HG02642 (cell line): Measurements from ENCODE around the gene CHRM2.

ENCODE experiments used
- ATAC-seq: cut with Tn5 transposase; IDR thresholded peaks from one replicate; pipeline ENCODE4 v1.9.1; 2021; ENCODE audit warnings: mild to moderate bottlenecking; ENCODE audit not compliant: unreplicated experiment, poor library complexity

Gene CHRM2

GRCh38 chr7:136891850-136892249 is 23.4 kb downstream of the CHRM2 start:
- ATAC-seq = no peak

- ATAC-seq = no peak
Observed at GRCh38 chr7:136894789-136895188, 26.3 kb downstream of the CHRM2 start.

- ATAC-seq = no peak
Observed at GRCh38 chr7:136897676-136898075, 29.2 kb downstream of the CHRM2 start.

- ATAC-seq = no peak
Observed at GRCh38 chr7:136900005-136900404, 31.6 kb downstream of the CHRM2 start.

- ATAC-seq = no peak
Observed at GRCh38 chr7:136910771-136911170, 42.3 kb downstream of the CHRM2 start.

- ATAC-seq = no peak
Observed at GRCh38 chr7:136911344-136911743, 42.9 kb downstream of the CHRM2 start.

GRCh38 chr7:136912339-136912738 is 43.9 kb downstream of the CHRM2 start:
- no peak for ATAC-seq

- ATAC-seq = no peak
Observed at GRCh38 chr7:136914016-136914415, 45.6 kb downstream of the CHRM2 start.

- ATAC-seq = no peak
Observed at GRCh38 chr7:136919820-136920219, 51.4 kb downstream of the CHRM2 start.

GRCh38 chr7:136923111-136923667 is 54.7 kb downstream of the CHRM2 start:
- no peak for ATAC-seq

- ATAC-seq = no peak
Observed at GRCh38 chr7:136925044-136925443, 56.6 kb downstream of the CHRM2 start.

- ATAC-seq = no peak
Observed at GRCh38 chr7:136925556-136925955, 57.1 kb downstream of the CHRM2 start.

GRCh38 chr7:136931169-136931867 is 62.9 kb downstream of the CHRM2 start:
- no peak for ATAC-seq

- no peak for ATAC-seq
Observed at GRCh38 chr7:136937436-136937835, 69.0 kb downstream of the CHRM2 start.

- ATAC-seq = no peak
Observed at GRCh38 chr7:136938476-136938875, 70.0 kb downstream of the CHRM2 start.

GRCh38 chr7:136940122-136940521 is 71.7 kb downstream of the CHRM2 start:
- ATAC-seq = no peak

GRCh38 chr7:136940917-136941316 is 72.5 kb downstream of the CHRM2 start:
- ATAC-seq = no peak

GRCh38 chr7:136941816-136942215 is 73.4 kb downstream of the CHRM2 start:
- no peak for ATAC-seq

- no peak for ATAC-seq
Observed at GRCh38 chr7:136942401-136942800, 73.9 kb downstream of the CHRM2 start.

- no peak for ATAC-seq
Observed at GRCh38 chr7:136942994-136943393, 74.5 kb downstream of the CHRM2 start.

- no peak for ATAC-seq
Observed at GRCh38 chr7:136947347-136947746, 78.9 kb downstream of the CHRM2 start.

- no peak for ATAC-seq
Observed at GRCh38 chr7:136950331-136950730, 81.9 kb downstream of the CHRM2 start.
